Tibial nerve (tissue), 3 donors: ENCODE results near the gene ZFX.

ENCODE experiments used
- CTCF ChIP-seq, 5 experiments: fragments of 200-600 bp in 3 of 5; fragments of 450-650 bp in 2 of 5; sonication (generic) in 3 of 5; IDR thresholded peaks; one replicate each; pipeline ENCODE4 v1.5.1; 2016 to 2019; ENCODE audit warnings: antibody characterized with exemption in 5 of 5, mild to moderate bottlenecking in 3 of 5, moderate library complexity in 2 of 5
- POLR2A ChIP-seq, 2 donors: fragments of 450-650 bp; IDR thresholded peaks; one replicate each; pipeline ENCODE4 v1.6.1; 2017; ENCODE audit warnings: antibody characterized with exemption in 2 of 2, mild to moderate bottlenecking in 2 of 2, moderate library complexity in 2 of 2

DNA sequence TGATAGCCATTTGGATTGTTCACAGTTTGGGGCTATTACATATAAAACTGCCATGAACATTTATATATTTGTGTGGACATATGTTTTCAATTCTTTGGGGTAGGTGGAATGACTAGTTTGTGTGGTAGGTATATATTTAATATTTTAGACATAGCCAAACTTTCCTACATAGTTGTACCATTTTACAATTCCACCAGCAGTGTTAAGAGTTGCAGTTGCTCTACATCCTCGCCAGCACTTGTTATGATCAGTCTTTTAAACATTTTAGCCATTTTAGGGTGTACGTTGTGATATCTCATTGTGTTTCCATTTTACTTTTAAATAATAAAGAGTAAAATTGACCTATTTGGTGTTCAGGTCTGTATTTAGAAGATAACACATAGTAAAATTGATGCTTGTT is 76.6 kb downstream of the ZFX start:
- no peak for TF ChIP-seq CTCF (IDR thresholded peaks at IDR 0.05)
- no peak for TF ChIP-seq POLR2A (IDR thresholded peaks at IDR 0.05)
